PC-3 (cell line): ENCODE data around the gene SLITRK3.

ENCODE experiments used
- EZH2 ChIP-seq: fragments of 300-600 bp; sonication (generic); IDR thresholded peaks from one replicate; pipeline ENCODE4 v1.6.1; 2017; ENCODE audit warnings: antibody characterized with exemption, mild to moderate bottlenecking, low read length; ENCODE audit not compliant: unreplicated experiment
- EZH2phosphoT487 ChIP-seq: fragments of 300-600 bp; sonication (generic); IDR thresholded peaks from 2 replicates; pipeline ENCODE4 v1.6.1; 2018; ENCODE audit warnings: mild to moderate bottlenecking, antibody characterized with exemption, low read length, borderline replicate concordance
- TF ChIP-seq, protein P1 (sequence below): fragments of 300-600 bp; sonication (generic); conservative IDR thresholded peaks from 2 replicates; pipeline ENCODE4 v1.5.1; 2017; ENCODE audit warnings: antibody characterized with exemption, low read depth, mild to moderate bottlenecking, low read length

DNA sequence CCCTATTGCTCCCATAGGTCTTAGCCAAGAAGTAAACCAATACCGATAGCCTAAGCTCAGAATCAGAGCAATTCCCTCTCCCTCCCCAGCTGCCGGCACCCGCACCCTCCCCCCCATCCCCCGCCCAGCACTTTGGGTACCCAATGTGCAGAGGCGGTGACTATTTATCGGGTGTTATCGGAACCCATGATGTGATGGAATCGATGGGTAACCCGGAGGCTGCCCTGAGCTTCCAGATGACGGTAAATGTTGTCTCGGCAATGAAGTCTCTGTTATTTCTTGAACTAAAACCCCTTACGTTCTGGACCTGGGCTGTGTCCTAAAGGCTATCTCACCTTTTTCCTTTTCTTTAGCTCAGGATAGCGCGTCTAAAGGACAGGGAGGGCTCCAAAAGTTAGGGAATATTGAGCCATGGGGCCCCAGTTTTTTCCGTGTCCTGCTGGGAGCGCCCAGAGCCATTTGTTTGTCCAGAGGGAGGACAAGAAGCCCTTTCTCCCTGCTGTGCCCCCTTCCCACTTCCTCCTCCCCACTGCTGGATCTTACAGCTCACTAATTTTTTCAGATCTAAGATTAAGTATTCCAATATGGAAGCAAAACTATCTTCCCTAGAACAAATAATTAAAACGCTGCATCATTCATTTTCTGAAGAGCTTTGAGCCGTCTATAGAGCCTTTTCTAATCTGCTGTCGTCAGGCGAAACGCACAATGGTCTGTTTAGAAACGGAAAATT lies 1.5 kb downstream of the SLITRK3 start:
- TF ChIP-seq, protein P1, sequence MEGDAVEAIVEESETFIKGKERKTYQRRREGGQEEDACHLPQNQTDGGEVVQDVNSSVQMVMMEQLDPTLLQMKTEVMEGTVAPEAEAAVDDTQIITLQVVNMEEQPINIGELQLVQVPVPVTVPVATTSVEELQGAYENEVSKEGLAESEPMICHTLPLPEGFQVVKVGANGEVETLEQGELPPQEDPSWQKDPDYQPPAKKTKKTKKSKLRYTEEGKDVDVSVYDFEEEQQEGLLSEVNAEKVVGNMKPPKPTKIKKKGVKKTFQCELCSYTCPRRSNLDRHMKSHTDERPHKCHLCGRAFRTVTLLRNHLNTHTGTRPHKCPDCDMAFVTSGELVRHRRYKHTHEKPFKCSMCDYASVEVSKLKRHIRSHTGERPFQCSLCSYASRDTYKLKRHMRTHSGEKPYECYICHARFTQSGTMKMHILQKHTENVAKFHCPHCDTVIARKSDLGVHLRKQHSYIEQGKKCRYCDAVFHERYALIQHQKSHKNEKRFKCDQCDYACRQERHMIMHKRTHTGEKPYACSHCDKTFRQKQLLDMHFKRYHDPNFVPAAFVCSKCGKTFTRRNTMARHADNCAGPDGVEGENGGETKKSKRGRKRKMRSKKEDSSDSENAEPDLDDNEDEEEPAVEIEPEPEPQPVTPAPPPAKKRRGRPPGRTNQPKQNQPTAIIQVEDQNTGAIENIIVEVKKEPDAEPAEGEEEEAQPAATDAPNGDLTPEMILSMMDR: no peak
- no peak for TF ChIP-seq EZH2
- no peak for TF ChIP-seq EZH2phosphoT487
